ENCODE results near the gene MED27.

The MED27 gene

GRCh38 chr9:132000659-132001058 lies 79.0 kb downstream of the MED27 start:
- no peak for DNase-seq (ENCODE audit: low read depth in 1 of 2, low spot score in 1 of 2)

GRCh38 chr9:131999692-132000551 lies 79.7 kb downstream of the MED27 start:
- no peak for DNase-seq (ENCODE audit: low read depth in 1 of 2, low spot score in 1 of 2)

- DNase-seq (ENCODE audit: low read depth in 1 of 2, low spot score in 1 of 2) = no peak
These were observed 81.9 kb downstream of the MED27 start for GRCh38 chr9:131997779-131998178.

- DNase-seq (ENCODE audit: low read depth in 1 of 2, low spot score in 1 of 2) = no peak
These were observed 82.6 kb downstream of the MED27 start for GRCh38 chr9:131997076-131997475.

- DNase-seq (ENCODE audit: low read depth in 1 of 2, low spot score in 1 of 2) = no peak
These were observed 84.3 kb downstream of the MED27 start for GRCh38 chr9:131995382-131995781.

GRCh38 chr9:131994364-131995125 lies 85.1 kb downstream of the MED27 start:
- DNase-seq (ENCODE audit: low read depth in 1 of 2, low spot score in 1 of 2) = no peak

- DNase-seq (ENCODE audit: low read depth in 1 of 2, low spot score in 1 of 2) = no peak
These were observed 86.6 kb downstream of the MED27 start for GRCh38 chr9:131992906-131993657.

GRCh38 chr9:131987232-131987631 lies 92.4 kb downstream of the MED27 start:
- DNase-seq (ENCODE audit: low read depth in 1 of 2, low spot score in 1 of 2) = no peak

GRCh38 chr9:131986576-131986975 lies 93.1 kb downstream of the MED27 start:
- DNase-seq (ENCODE audit: low read depth in 1 of 2, low spot score in 1 of 2) = no peak

- no peak for DNase-seq (ENCODE audit: low read depth in 1 of 2, low spot score in 1 of 2)
These were observed 93.6 kb downstream of the MED27 start for GRCh38 chr9:131986089-131986488.

GRCh38 chr9:131984564-131984963 lies 95.1 kb downstream of the MED27 start:
- DNase-seq (ENCODE audit: low read depth in 1 of 2, low spot score in 1 of 2) = no peak

GRCh38 chr9:131982671-131983239 lies 96.9 kb downstream of the MED27 start:
- no peak for DNase-seq (ENCODE audit: low read depth in 1 of 2, low spot score in 1 of 2)

GRCh38 chr9:131982102-131982501 lies 97.6 kb downstream of the MED27 start:
- no peak for DNase-seq (ENCODE audit: low read depth in 1 of 2, low spot score in 1 of 2)

- DNase-seq (ENCODE audit: low read depth in 1 of 2, low spot score in 1 of 2) = no peak
These were observed 98.4 kb downstream of the MED27 start for GRCh38 chr9:131981116-131981776.

- DNase-seq (ENCODE audit: low read depth in 1 of 2, low spot score in 1 of 2) = no peak
These were observed 99.2 kb downstream of the MED27 start for GRCh38 chr9:131980267-131981016.

- no peak for DNase-seq (ENCODE audit: low read depth in 1 of 2, low spot score in 1 of 2)
These were observed 102.4 kb downstream of the MED27 start for GRCh38 chr9:131977109-131977838.

- DNase-seq (ENCODE audit: low read depth in 1 of 2, low spot score in 1 of 2) = no peak
These were observed 103.2 kb downstream of the MED27 start for GRCh38 chr9:131976157-131977108.

GRCh38 chr9:131972889-131973288 lies 106.8 kb downstream of the MED27 start:
- no peak for DNase-seq (ENCODE audit: low read depth in 1 of 2, low spot score in 1 of 2)

Measured in activated T-helper 1 cell treated with anti-CD3 and anti-CD28 coated beads, Interleukin-2, amount 50 U/mL, for 16 hours (primary cell).